NCI-H128 (cell line): ENCODE measurements around the gene CEND1.

Source experiments
- DNase-seq: peaks from one replicate; lab custom pipeline; 2025; ENCODE audit not compliant: unreplicated experiment; lab: John Stamatoyannopoulos, UW

Gene CEND1

GRCh38 chr11:796565-797295 is 6.8 kb upstream of the CEND1 start:
- no peak for DNase-seq

GRCh38 chr11:795634-796564 is 6.0 kb upstream of the CEND1 start:
- DNase-seq: no peak

- no peak for DNase-seq
Measured at GRCh38 chr11:794766-795633, 5.1 kb upstream of the CEND1 start.

- DNase-seq: no peak
Measured at GRCh38 chr11:794013-794765, 4.3 kb upstream of the CEND1 start.

- no peak for DNase-seq
Measured at GRCh38 chr11:793556-793955, 3.7 kb upstream of the CEND1 start.

GRCh38 chr11:792873-793272 is 3.0 kb upstream of the CEND1 start:
- DNase-seq: no peak

GRCh38 chr11:792535-792821 is 2.6 kb upstream of the CEND1 start:
- no peak for DNase-seq

- no peak for DNase-seq
Measured at GRCh38 chr11:791658-792534, 2.0 kb upstream of the CEND1 start.

GRCh38 chr11:790721-791564 is 1.1 kb upstream of the CEND1 start:
- DNase-seq: no peak

- no peak for DNase-seq
Measured at GRCh38 chr11:788953-789940, 643 bp downstream of the CEND1 start.

GRCh38 chr11:788009-788640 is 1.8 kb downstream of the CEND1 start:
- DNase-seq: no peak

- DNase-seq: no peak
Measured at GRCh38 chr11:787084-787675, 2.7 kb downstream of the CEND1 start.

- DNase-seq: no peak
Measured at GRCh38 chr11:786235-787083, 3.4 kb downstream of the CEND1 start.

- peak; percentile 70 for DNase-seq
Measured at GRCh38 chr11:783581-784015, 6.3 kb downstream of the CEND1 start.

GRCh38 chr11:782264-783174 is 7.4 kb downstream of the CEND1 start:
- no peak for DNase-seq
